COR-L47 (cell line): Measurements from ENCODE around the gene ACAD9.

ENCODE experiments used
- DNase-seq: peaks from one replicate; lab custom pipeline; 2025; lab: John Stamatoyannopoulos, UW

ACAD9 gene

GRCh38 chr3:128935922-128936321 lies 56.5 kb downstream of the ACAD9 start:
- no peak for DNase-seq

GRCh38 chr3:128936341-128936740 lies 56.9 kb downstream of the ACAD9 start:
- no peak for DNase-seq

- no peak for DNase-seq
Measured at GRCh38 chr3:128940252-128940651, 60.8 kb downstream of the ACAD9 start.

DNA sequence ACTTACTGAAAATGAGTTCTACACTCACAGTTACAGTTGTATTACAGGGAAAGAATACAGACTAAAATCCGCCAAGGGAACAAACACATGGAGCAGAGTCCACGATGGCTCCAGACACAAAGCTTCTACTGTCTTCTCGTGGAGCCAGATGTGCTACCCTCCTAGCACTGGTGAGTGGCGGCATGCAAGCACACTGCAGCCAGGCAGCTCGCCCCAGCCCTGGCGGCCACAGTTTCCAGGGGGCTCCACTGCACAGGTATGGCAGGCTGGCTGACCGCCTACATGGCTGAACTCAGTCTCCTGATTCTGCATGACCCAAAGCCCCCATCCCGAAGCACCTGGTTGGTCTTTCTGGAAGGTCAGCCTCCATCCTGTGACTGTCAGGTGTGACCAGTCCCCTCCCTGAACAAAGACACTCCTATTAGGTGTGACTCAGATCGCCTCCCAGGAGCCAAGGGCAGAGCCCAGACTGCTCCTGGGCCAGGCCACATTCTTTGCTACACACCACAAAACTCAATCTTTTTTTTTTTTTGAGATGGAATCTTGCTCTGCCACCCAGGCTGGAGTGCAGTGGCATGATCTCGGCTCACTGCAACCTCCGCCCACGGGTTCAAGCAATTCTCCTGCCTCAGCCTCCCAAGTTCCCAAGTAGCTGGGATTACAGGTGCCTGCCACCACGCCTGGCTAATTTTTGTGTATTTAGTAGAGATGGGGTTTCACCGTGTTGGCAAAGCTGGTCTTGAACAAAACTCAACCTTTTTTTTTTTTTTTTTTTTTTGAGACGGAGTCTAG lies 62.9 kb downstream of the ACAD9 start:
- no peak for DNase-seq

DNA sequence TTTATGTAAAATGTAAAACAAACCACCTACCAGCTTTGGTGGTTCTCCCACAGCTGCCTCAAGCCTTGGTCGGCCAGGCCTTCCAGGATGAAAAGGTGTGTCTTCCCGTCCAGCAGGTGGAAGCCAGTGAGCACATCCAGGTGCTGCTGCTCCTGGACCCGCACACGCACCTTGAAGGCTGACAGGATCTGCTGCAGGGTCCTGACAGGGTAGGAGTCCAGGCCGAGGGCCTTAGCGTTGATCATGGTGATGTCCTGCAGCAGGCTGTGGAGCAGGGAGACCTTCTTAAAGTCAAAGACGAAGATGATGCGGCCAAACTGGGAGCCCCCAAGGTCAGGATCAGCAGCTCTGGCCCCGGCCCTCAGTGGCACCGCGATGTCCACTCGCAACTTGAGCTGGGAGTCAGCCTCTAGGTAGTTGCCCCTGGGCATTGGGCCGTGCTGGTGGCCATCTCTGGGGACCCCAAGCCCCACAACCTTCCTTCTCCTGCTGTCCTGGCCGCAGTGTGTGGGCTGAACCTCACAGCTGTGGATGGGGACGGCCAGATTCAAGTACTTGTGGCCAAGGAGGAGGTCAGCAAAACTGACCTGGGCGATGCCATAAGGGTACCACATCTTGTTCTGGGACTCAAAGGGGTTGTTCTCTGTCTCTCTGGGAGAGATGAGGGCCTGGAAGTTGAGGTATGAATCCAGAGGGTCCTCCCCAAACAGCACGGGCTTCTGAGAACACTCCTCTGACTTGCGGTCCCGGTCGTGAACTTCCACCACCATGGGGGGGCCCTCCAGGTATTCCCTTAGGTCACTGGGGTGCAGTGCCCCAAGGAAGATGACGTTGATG lies 65.8 kb downstream of the ACAD9 start:
- no peak for DNase-seq

DNA sequence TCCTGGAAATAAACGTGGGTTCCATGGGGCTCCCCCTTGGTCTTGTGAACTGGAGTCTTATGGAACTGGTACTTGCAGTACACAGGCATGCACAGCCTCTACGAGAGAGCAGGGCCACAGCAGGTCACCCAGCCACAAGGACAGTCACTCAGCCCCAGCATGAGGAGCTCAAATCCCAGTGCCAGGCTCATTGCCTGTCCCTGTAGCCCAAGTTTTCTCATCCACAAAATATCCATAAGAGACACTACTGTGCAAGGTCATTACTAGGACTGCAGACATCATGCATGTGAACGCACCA lies 66.4 kb downstream of the ACAD9 start:
- DNase-seq: no peak

- no peak for DNase-seq
Measured at GRCh38 chr3:128946411-128946810, 67.0 kb downstream of the ACAD9 start.

- no peak for DNase-seq
Measured at GRCh38 chr3:128949158-128949557, 69.7 kb downstream of the ACAD9 start.

DNA sequence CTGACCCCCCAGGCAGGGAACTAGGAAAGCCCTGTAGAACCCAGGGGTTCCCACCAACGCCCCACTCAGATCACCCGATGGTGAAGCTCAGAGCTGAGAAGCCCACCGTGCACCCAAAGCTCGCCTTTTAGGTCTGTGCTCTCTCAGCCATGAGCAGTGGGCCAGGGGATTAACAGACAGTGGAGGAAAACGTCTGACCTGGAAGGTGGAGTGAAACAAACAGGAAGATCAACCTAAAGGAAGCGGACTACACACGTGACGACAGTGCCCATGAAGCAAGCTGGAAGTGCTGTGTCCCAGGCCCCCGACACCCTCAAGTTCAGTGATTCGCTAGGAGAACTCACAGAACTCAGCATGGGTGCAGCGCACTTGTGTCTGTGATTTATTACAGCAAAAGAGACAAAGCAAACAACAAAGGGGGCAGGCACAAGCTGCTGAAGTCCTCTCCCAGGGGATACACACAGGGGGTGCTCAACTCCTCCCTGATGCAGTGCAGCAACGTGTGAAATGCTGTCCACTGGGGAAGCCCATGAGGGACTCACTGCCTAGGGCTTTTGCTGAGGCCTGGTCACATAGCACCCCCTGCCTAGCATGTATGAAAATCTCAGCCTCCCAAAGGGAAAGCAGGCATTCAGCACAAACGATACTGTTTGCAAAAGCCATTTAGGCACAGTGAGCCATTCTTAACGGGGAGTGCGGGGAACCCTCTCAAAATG lies 71.0 kb downstream of the ACAD9 start:
- peak; percentile 50 for DNase-seq

DNA sequence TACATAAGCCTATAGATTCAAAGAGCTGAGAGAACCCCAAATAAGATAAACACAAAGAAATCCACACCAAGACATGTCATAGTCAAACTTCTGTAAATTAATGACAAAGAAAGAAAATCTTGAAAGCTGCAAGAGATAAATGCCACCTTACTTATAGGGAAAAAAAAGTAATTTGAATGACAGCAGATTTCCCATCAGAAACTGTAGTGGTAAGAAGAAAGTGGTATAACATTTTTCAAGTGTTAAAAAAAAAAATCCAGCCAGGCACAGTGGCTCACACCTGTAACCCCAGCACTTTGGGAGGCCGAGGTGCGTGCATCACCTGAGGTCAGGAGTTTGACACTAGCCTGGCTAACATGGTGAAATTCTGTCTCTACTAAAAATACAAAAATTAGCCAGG lies 77.0 kb downstream of the ACAD9 start:
- no peak for DNase-seq
